K562 (cell line): ENCODE measurements around the gene MFNG. TPM values are rescaled to one million over a fixed set of nuclear protein-coding genes. Genes with fewer than 3 reads are reported as not detected.

ENCODE experiments used
- ATAC-seq: fragments of 200-7000 bp; cut with Tn5 transposase; 3 replicates; pipeline ENCODE4 v1.9.1; 2020; ENCODE audit warnings: moderate library complexity
- BruUV-seq: library from RNA; stranded (reverse); fragments of 400-500 nt; replicated peaks from 2 replicates; lab custom pipeline; 2021; lab: Mats Ljungman, UMichigan
- CTCF ChIA-PET: fragments of 300-600 bp; formaldehyde crosslinking; extraction: SDS; loops from one replicate; lab custom pipeline; 2021; ENCODE audit warnings: low intra/inter-chr PET ratio; lab: Yijun Ruan, JAX
- POLR2A ChIA-PET: fragments of 300-600, 350-650 bp; sonication (Branson Sonifier 250); formaldehyde crosslinking; extraction: SDS; loops from one replicate; lab custom pipeline; 2021; ENCODE audit warnings: antibody characterized with exemption, inconsistent platforms; lab: Yijun Ruan, JAX
- DNase-seq, 4 experiments: peaks; one replicate each; pipeline versions ENCODE4 v3.0.0 to v3.0.0-alpha.2; 2011 to 2018; ENCODE audit warnings: low spot score in 3 of 4, mixed read lengths in 3 of 4; ENCODE audit errors: extremely low read depth in 1 of 4
- FAIRE-seq: peaks from 2 replicates; lab custom pipeline; 2011; peaks lifted over from hg19 to GRCh38; lab: Jason Lieb, UNC
- H2AFZ ChIP-seq: 2 replicates; pipeline ENCODE4 v1.6.0; 2011; ENCODE audit warnings: low read depth, low read length, control low read depth, inconsistent platforms
- H3K27ac ChIP-seq: fragments of 200-600 bp; 3 replicates; pipeline ENCODE4 v1.8.0; 2011; ENCODE audit warnings: low read depth, mild to moderate bottlenecking, control low read depth, inconsistent platforms, low read length, moderate library complexity, mixed read lengths; ENCODE audit errors: extremely low read depth
- H3K27me3 ChIP-seq, 2 experiments: fragments of 300-600 bp in 1 of 2; 2 replicates in 1 of 2; 3 replicates in 1 of 2; pipeline versions ENCODE4 v1.6.0 to v1.8.0; 2011; ENCODE audit warnings: inconsistent platforms in 2 of 2, low read length in 2 of 2, mild to moderate bottlenecking in 1 of 2, mixed read lengths in 1 of 2, moderate library complexity in 1 of 2; ENCODE audit not compliant: control insufficient read depth in 2 of 2, insufficient read depth in 2 of 2
- H3K36me3 ChIP-seq: fragments of 300-600 bp; 3 replicates; pipeline ENCODE4 v1.8.0; 2011; ENCODE audit warnings: mild to moderate bottlenecking, low read length, inconsistent platforms; ENCODE audit not compliant: control insufficient read depth, insufficient read depth
- H3K4me1 ChIP-seq, 2 experiments: fragments of 200-600 bp in 1 of 2; replicated peaks in 1 of 2; 2 replicates in 1 of 2; 3 replicates in 1 of 2; pipeline versions ENCODE4 v1.5.1 to v1.8.0; 2011; ENCODE audit warnings: inconsistent platforms in 2 of 2, low read length in 2 of 2, mild to moderate bottlenecking in 1 of 2, mixed read lengths in 1 of 2, moderate library complexity in 1 of 2; ENCODE audit not compliant: control insufficient read depth in 2 of 2, insufficient read depth in 2 of 2
- H3K4me2 ChIP-seq: 2 replicates; pipeline ENCODE4 v1.6.1; 2011; ENCODE audit warnings: low read length, control low read depth, inconsistent platforms, mixed read lengths; ENCODE audit not compliant: insufficient read depth
- H3K4me3 ChIP-seq: fragments of 200-600 bp; sonication (generic), shearing (Covaris generic); 2 replicates; pipeline ENCODE4 v1.5.1; 2016; ENCODE audit warnings: control low read depth, inconsistent platforms
- H3K79me2 ChIP-seq: fragments of 200-600 bp; 3 replicates; pipeline ENCODE4 v1.8.0; 2011; ENCODE audit warnings: low read length, inconsistent platforms; ENCODE audit not compliant: control insufficient read depth, insufficient read depth
- H3K9ac ChIP-seq, 2 experiments: 2 replicates each; pipeline versions ENCODE4 v1.6.0 to v1.6.1; 2011; ENCODE audit warnings: low read depth in 2 of 2, low read length in 2 of 2, control low read depth in 1 of 2, inconsistent platforms in 1 of 2, mild to moderate bottlenecking in 1 of 2, mixed read lengths in 1 of 2; ENCODE audit not compliant: insufficient read depth in 1 of 2
- H3K9me1 ChIP-seq: one replicate; pipeline ENCODE4 v1.6.0; 2011; ENCODE audit warnings: inconsistent platforms, mild to moderate bottlenecking, low read length, moderate library complexity; ENCODE audit not compliant: control insufficient read depth, insufficient read depth
- H3K9me3 ChIP-seq: replicated peaks from 2 replicates; pipeline ENCODE4 v1.5.1; 2011; ENCODE audit warnings: low read depth, low read length, inconsistent platforms; ENCODE audit not compliant: control insufficient read depth, insufficient read depth
- H4K20me1 ChIP-seq: replicated peaks from 2 replicates; pipeline ENCODE4 v1.6.1; 2011; ENCODE audit warnings: low read length, inconsistent platforms, mixed read lengths; ENCODE audit not compliant: control insufficient read depth, insufficient read depth
- ARNT ChIP-seq, 2 experiments: fragments of 450-650 bp; IDR thresholded peaks; 2 replicates each; pipeline ENCODE4 v1.6.1; 2016; ENCODE audit warnings: mild to moderate bottlenecking in 1 of 2
- BRF1 ChIP-seq: IDR thresholded peaks from 3 replicates; pipeline ENCODE4 v1.6.1; 2011; ENCODE audit warnings: borderline replicate concordance, mild to moderate bottlenecking; ENCODE audit not compliant: insufficient read length; ENCODE audit errors: extremely low read depth
- CBX1 ChIP-seq: sonication (generic); IDR thresholded peaks from 2 replicates; pipeline ENCODE4 v1.6.1; 2016; ENCODE audit warnings: antibody characterized with exemption, low read depth, mild to moderate bottlenecking
- E2F8 ChIP-seq: fragments of 450-650 bp; IDR thresholded peaks from 2 replicates; pipeline ENCODE4 v1.7.1; 2018; ENCODE audit warnings: mild to moderate bottlenecking, low read depth; ENCODE audit not compliant: partially characterized antibody
- FOXJ2 ChIP-seq: fragments of 200-800 bp; sonication (Bioruptor generic); IDR thresholded peaks from 2 replicates; pipeline ENCODE4 v1.6.1; 2016; ENCODE audit warnings: missing genetic modification characterization, missing compliant biosample characterization
- FOXJ3 ChIP-seq: sonication (generic); formaldehyde crosslinking; IDR thresholded peaks from 2 replicates; pipeline ENCODE4 v1.4.0; 2020; ENCODE audit warnings: mild to moderate bottlenecking, missing genetic modification reagents
- FOXM1 ChIP-seq, 2 experiments: fragments of 450-650 bp in 1 of 2; sonication (generic) in 1 of 2; formaldehyde crosslinking in 1 of 2; IDR thresholded peaks; 2 replicates each; pipeline versions ENCODE4 v1.6.1 to v1.9.0; 2017 to 2022; ENCODE audit warnings: low read depth in 2 of 2, mild to moderate bottlenecking in 2 of 2, missing genetic modification reagents in 1 of 2, moderate library complexity in 1 of 2
- KDM5B ChIP-seq: fragments of 200-600 bp; sonication (generic); IDR thresholded peaks from 2 replicates; pipeline ENCODE4 v1.6.1; 2012; ENCODE audit warnings: low read depth, mild to moderate bottlenecking, moderate library complexity, low read length, control low read depth, inconsistent platforms; ENCODE audit not compliant: insufficient replicate concordance
- RBM15 ChIP-seq: fragments of 200-400 bp; formaldehyde crosslinking; IDR thresholded peaks from 2 replicates; pipeline ENCODE4 v1.6.1; 2018; ENCODE audit warnings: mild to moderate bottlenecking, low read length, moderate library complexity; ENCODE audit not compliant: insufficient read depth
- ZFP1 ChIP-seq: fragments of 450-650 bp; formaldehyde crosslinking; IDR thresholded peaks from 2 replicates; pipeline ENCODE4 v1.4.0; 2020; ENCODE audit warnings: mild to moderate bottlenecking, mixed read lengths
- ZNF324 ChIP-seq: fragments of 250-450 bp; sonication (Bioruptor Pico); IDR thresholded peaks from 2 replicates; pipeline ENCODE4 v1.4.0; 2020; ENCODE audit warnings: mild to moderate bottlenecking
- ZNF589 ChIP-seq: fragments of 200-800 bp; sonication (Bioruptor generic); IDR thresholded peaks from 2 replicates; pipeline ENCODE4 v1.6.1; 2016; ENCODE audit warnings: low read depth, missing genetic modification characterization, missing compliant biosample characterization
- ZNF766 ChIP-seq: fragments of 200-800 bp; sonication (Bioruptor generic); conservative IDR thresholded peaks from 2 replicates; pipeline ENCODE4 v1.6.1; 2016; ENCODE audit warnings: missing genetic modification characterization, missing compliant biosample characterization
- WGBS: fragments of 100-300 bp; shearing (Covaris generic); methylation state at CpG from one replicate; pipeline ENCODE4 v1.1.6; 2016; ENCODE audit warnings: low coverage, mixed read lengths; ENCODE audit not compliant: insufficient coverage; ENCODE audit errors: missing lambda C conversion rate; 5-methylcytosine and 5-hydroxymethylcytosine counted together
- in situ Hi-C: fragments of 300-500 bp; cut with MboI; formaldehyde crosslinking; loops from 4 replicates; pipeline ENCODE4 v1.15.0; 2018; ENCODE audit warnings: inconsistent platforms, mixed read lengths
- intact Hi-C: fragments of 100-400 bp; cut with micrococcal nuclease; formaldehyde crosslinking; loops from 2 replicates; pipeline ENCODE4 v1.14.2; 2022
- polyA plus RNA-seq, 8 experiments: library from polyadenylated mRNA; depleted of rRNA in 4 of 8; stranded (reverse) in 5 of 8; unstranded in 3 of 8; fragments of >200 nt; fragmentation: Nextera tagmentation in 2 of 8; fragmentation: Illumina TruSeq in 1 of 8; extraction: Ambion mirVana in 2 of 8; extraction: Trizol in 1 of 8; gene quantifications; 2 replicates each; pipeline versions ENCODE4 v1.2.1 to v1.2.3, GENCODE V29; 2011 to 2014; ENCODE audit warnings: inconsistent platforms in 1 of 8, missing spikeins in 1 of 8
- total RNA-seq, 7 experiments: library from RNA; depleted of rRNA in 6 of 7; stranded (reverse); fragments of >200 nt in 6 of 7; fragmentation: Illumina TruSeq in 2 of 7; extraction: Trizol in 2 of 7; gene quantifications; 2 replicates each; pipeline versions ENCODE4 v1.2.1 to v1.2.3, GENCODE V29; 2011 to 2021; ENCODE audit warnings: low replicate concordance in 1 of 7

The MFNG gene
- total and polyA plus RNA-seq, 9 of the 15 experiments (the other 6 are each of a cell fraction or from before 2014, with no cell fraction given): 0.13 to 0.73 (median 0.38) TPM; not detected in 4

GRCh38 chr22:37461961-37462360 lies 24.2 kb downstream of the MFNG start:
- CTCF ChIA-PET: no interaction called here
- intact Hi-C loops (no loop called here), in situ Hi-C loops (no loop called here)

More at GRCh38 chr22:37461961-37462360, 24.2 kb downstream of the MFNG start:
- Histone ChIP-seq H3K4me2 (no peak overlapping the region), H3K27ac (no peak overlapping the region), H2AFZ (no peak overlapping the region), H4K20me1 (peaks cover 7% of the 10 kb centered on the region; the same call in 1 of the 2 replicates), H3K9me1 (no peaks in the 10 kb centered on the region), H3K27me3 (peaks cover 0 to 19% of the 10 kb centered on the region in 2 experiments; a peak in 1 of 5 replicates), H3K4me1 (no peaks in the 10 kb centered on the region), H3K36me3 (no peaks in the 10 kb centered on the region), H3K4me3 (no peak overlapping the region), H3K9ac (no peak overlapping the region), H3K79me2 (no peaks in the 10 kb centered on the region), H3K9me3 (no peaks in the 10 kb centered on the region)
- TF ChIP-seq FOXM1 (IDR thresholded peaks at IDR 0.05; ENCODE audit: low read depth) (no peak), FOXM1 (CRISPR knock-in tag; IDR thresholded peaks at IDR 0.05; ENCODE audit: low read depth) (no peak), FOXJ2 (tag) (no peak), ZNF766 (CRISPR knock-in tag) (no peak), BRF1 (no peak), ZFP1 (CRISPR knock-in tag) (no peak), ARNT (IDR thresholded peaks at IDR 0.05) (no peak), CBX1 (no peak), KDM5B (no peak), ZNF589 (no peak), RBM15 (no peak), E2F8 (no peak), ZNF324 (CRISPR knock-in tag) (no peak), FOXJ3 (no peak)
- DNase-seq (no peak), FAIRE-seq (no peak), ATAC-seq (no peak)
- WGBS: 0% methylated on average over 3 of the region's 6 CpGs
- POLR2A ChIA-PET: interaction anchor here (1.2 kb wide), 1 partner anchor 10 kb away, joined by 5 read pairs; no protein-coding TSS in a partner anchor
- no TSS peak for BruUV-seq
